ENCODE results near the gene RPS6KA4.

The RPS6KA4 gene

GRCh38 chr11:64330888-64331287, 28.1 kb upstream of the RPS6KA4 start:
- TF ChIP-seq CTCF (IDR thresholded peaks at IDR 0.05; ENCODE audit: borderline replicate concordance, extremely low read depth, low read length, poor library complexity, severe bottlenecking) (no peak), EZH2 (IDR thresholded peaks at IDR 0.05; ENCODE audit: borderline replicate concordance, low read depth, low read length, severe bottlenecking) (no peak)
- H3K27ac ChIP-seq (ENCODE audit: low read length) = no peak overlapping the region

GRCh38 chr11:64331569-64332371, 27.2 kb upstream of the RPS6KA4 start:
- TF ChIP-seq EZH2 (IDR thresholded peaks at IDR 0.05; ENCODE audit: borderline replicate concordance, low read depth, low read length, severe bottlenecking) = no peak
- TF ChIP-seq CTCF (IDR thresholded peaks at IDR 0.05; ENCODE audit: borderline replicate concordance, extremely low read depth, low read length, poor library complexity, severe bottlenecking) = peak; percentile 50
- Histone ChIP-seq H3K9ac (ENCODE audit: low read depth, low read length) (no peak overlapping the region), H3K27ac (ENCODE audit: low read length) (no peak overlapping the region), H3K79me2 (ENCODE audit: insufficient read depth, low read length) (no peaks in the 10 kb centered on the region), H3K4me2 (ENCODE audit: insufficient read depth, low read length) (no peak overlapping the region), H3K27me3 (ENCODE audit: insufficient read depth, low read length, poor library complexity) (no peaks in the 10 kb centered on the region), H3K36me3 (ENCODE audit: insufficient read depth, low read length) (no peaks in the 10 kb centered on the region), H4K20me1 (ENCODE audit: insufficient read depth, low read length) (no peaks in the 10 kb centered on the region), H3K4me3 (ENCODE audit: low read depth in 1 of 2, low read length in 2 of 2) (no peak overlapping the region), H3K9me3 (ENCODE audit: insufficient read depth, low read length, severe bottlenecking) (no peaks in the 10 kb centered on the region), H2AFZ (ENCODE audit: low read depth, low read length) (no peak overlapping the region), H3K4me1 (ENCODE audit: insufficient read depth, low read length) (no peaks in the 10 kb centered on the region)
- ATAC-seq (ENCODE audit: insufficient read depth, low read depth) = peak; percentile 65; the same call in 2 of the 3 replicates
- DNase-seq = peak; percentile 31

More at GRCh38 chr11:64330888-64331287, 28.1 kb upstream of the RPS6KA4 start:
- H3K4me2 ChIP-seq (ENCODE audit: insufficient read depth, low read length) = no peak overlapping the region
- H2AFZ ChIP-seq (ENCODE audit: low read depth, low read length) = no peak overlapping the region
- no peaks in the 10 kb centered on the region for H3K9me3 ChIP-seq (ENCODE audit: insufficient read depth, low read length, severe bottlenecking)
- no peaks in the 10 kb centered on the region for H3K36me3 ChIP-seq (ENCODE audit: insufficient read depth, low read length)
- H3K27me3 ChIP-seq (ENCODE audit: insufficient read depth, low read length, poor library complexity) = no peaks in the 10 kb centered on the region
- no peak overlapping the region for H3K9ac ChIP-seq (ENCODE audit: low read depth, low read length)
- no peak for ATAC-seq (ENCODE audit: insufficient read depth, low read depth)
- no peak for DNase-seq
- no peaks in the 10 kb centered on the region for H3K79me2 ChIP-seq (ENCODE audit: insufficient read depth, low read length)
- H3K4me1 ChIP-seq (ENCODE audit: insufficient read depth, low read length) = no peaks in the 10 kb centered on the region
- no peaks in the 10 kb centered on the region for H4K20me1 ChIP-seq (ENCODE audit: insufficient read depth, low read length)
- H3K4me3 ChIP-seq (ENCODE audit: low read depth in 1 of 2, low read length in 2 of 2) = no peak overlapping the region

DNA sequence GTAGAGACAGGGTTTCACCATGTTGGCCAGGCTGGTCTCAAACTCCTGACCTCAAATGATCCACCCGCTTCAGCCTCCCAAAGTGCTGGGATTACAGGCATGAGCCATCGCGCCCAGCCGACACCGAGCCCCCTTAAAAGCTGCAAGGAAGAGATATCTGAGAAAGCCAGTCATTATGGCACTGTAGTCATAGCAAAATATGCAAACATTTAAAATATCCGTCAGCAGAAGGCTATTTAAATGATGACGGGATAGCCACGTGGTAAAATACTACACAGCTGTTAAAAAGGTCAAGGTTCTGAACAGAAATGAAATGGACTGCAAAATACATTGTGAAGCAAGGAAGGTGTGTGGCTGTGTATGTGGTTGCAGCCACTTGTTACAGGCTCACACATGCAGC, 25.4 kb upstream of the RPS6KA4 start:
- Histone ChIP-seq H3K9me3 (ENCODE audit: insufficient read depth, low read length, severe bottlenecking) (no peaks in the 10 kb centered on the region), H2AFZ (ENCODE audit: low read depth, low read length) (no peak overlapping the region), H4K20me1 (ENCODE audit: insufficient read depth, low read length) (no peaks in the 10 kb centered on the region), H3K27me3 (ENCODE audit: insufficient read depth, low read length, poor library complexity) (no peaks in the 10 kb centered on the region), H3K4me2 (ENCODE audit: insufficient read depth, low read length) (no peak overlapping the region), H3K36me3 (ENCODE audit: insufficient read depth, low read length) (no peaks in the 10 kb centered on the region), H3K27ac (ENCODE audit: low read length) (no peak overlapping the region), H3K4me3 (ENCODE audit: low read depth in 1 of 2, low read length in 2 of 2) (no peak overlapping the region), H3K79me2 (ENCODE audit: insufficient read depth, low read length) (no peaks in the 10 kb centered on the region), H3K9ac (ENCODE audit: low read depth, low read length) (no peak overlapping the region), H3K4me1 (ENCODE audit: insufficient read depth, low read length) (no peaks in the 10 kb centered on the region)
- no peak for ATAC-seq (ENCODE audit: insufficient read depth, low read depth)
- TF ChIP-seq CTCF (IDR thresholded peaks at IDR 0.05; ENCODE audit: borderline replicate concordance, extremely low read depth, low read length, poor library complexity, severe bottlenecking) (no peak), EZH2 (IDR thresholded peaks at IDR 0.05; ENCODE audit: borderline replicate concordance, low read depth, low read length, severe bottlenecking) (no peak)
- no peak for DNase-seq
